ENCODE results near the gene OR7A5. TPM values are rescaled to one million over a fixed set of nuclear protein-coding genes. Genes with fewer than 3 reads are reported as not detected.
"Not testable (repeated sequence)": the region's sequence is repeated elsewhere in the genome, so short reads cannot be mapped to it uniquely, and the experiment has no call there.

Gene OR7A5
- total RNA-seq, 1 donor from 2014 or later = not detected

DNA sequence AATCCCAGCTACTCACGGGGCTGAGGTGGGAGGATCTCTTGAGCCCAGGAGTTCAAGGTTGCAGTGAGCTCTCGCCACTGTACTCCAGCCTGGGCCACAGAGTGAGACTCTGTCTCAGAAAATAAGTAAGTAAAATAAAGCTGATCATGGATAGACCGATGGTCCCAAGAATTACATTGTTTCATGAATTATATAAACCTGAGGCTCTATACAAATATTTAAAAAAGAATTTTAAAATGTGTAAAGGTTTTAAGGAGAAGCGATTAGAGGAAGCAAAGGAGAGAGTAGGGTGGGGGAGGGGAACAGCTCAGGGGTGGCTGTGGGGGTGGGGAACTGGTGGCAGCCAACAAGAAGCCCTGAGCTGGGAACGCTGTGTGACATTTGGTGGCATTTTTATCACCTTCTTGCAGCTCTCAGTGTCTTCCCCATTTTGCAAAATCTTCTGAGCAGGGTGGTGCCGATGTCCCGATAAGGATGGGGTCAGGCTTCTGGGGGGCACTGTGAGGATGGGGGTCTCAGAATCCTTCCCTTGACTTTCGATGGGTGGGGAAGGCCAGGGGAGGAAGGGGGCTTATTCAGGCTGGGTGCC is 51.5 kb downstream of the OR7A5 start:
- not testable (repeated sequence) for H3K4me3 Mint-ChIP-seq (ENCODE audit: unreplicated experiment); DNase-seq (ENCODE audit: low spot score); H3K27ac Mint-ChIP-seq (ENCODE audit: unreplicated experiment); H3K27me3 Mint-ChIP-seq (ENCODE audit: low read depth); H3K9me3 Mint-ChIP-seq (ENCODE audit: low read depth); H3K36me3 Mint-ChIP-seq (ENCODE audit: low read depth); H3K4me1 Mint-ChIP-seq (ENCODE audit: low read depth)

DNA sequence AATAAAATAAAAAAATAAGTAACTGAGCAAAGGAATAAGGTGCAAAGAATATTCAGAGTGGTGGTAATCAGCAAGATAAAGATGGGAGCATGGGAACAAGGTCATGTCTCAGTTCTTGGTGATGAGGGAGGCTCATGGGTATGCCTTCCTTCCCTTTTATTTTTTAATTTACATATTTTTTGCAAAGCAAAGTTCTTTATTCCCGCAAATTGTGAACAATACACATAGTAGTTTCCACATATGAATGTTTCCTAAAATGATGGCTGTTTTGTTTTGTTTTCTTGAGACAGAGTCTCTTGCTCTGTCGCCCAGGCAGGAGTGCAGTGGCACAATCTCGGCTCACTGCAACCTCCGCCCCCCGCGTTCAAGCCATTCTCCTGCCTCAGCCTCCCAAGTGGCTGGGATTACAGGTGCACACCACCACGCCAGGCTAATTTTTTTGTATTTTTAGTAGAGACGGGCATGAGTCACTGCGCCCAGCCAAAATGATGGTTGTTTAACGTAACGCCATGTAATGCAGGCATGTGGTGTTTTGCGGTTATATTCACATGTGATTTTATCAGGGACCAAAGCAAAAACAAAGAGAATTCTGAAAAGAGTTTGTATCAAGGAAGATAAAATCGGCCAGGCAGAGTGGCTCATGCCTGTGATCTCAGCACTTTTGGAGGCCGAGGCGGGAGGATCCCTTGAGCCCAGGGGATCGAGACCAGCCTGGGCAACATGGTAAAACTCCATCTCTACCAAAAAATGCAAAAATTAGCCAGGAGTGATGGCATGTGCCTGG is 52.2 kb downstream of the OR7A5 start:
- TF ChIP-seq, protein P1, sequence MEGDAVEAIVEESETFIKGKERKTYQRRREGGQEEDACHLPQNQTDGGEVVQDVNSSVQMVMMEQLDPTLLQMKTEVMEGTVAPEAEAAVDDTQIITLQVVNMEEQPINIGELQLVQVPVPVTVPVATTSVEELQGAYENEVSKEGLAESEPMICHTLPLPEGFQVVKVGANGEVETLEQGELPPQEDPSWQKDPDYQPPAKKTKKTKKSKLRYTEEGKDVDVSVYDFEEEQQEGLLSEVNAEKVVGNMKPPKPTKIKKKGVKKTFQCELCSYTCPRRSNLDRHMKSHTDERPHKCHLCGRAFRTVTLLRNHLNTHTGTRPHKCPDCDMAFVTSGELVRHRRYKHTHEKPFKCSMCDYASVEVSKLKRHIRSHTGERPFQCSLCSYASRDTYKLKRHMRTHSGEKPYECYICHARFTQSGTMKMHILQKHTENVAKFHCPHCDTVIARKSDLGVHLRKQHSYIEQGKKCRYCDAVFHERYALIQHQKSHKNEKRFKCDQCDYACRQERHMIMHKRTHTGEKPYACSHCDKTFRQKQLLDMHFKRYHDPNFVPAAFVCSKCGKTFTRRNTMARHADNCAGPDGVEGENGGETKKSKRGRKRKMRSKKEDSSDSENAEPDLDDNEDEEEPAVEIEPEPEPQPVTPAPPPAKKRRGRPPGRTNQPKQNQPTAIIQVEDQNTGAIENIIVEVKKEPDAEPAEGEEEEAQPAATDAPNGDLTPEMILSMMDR (IDR thresholded peaks at IDR 0.05) = no peak
- H3K36me3 Mint-ChIP-seq (ENCODE audit: low read depth) = no peaks in the 10 kb centered on the region
- no peak overlapping the region for H3K27ac Mint-ChIP-seq (ENCODE audit: unreplicated experiment)
- no peak for DNase-seq (ENCODE audit: low spot score)
- H3K4me3 Mint-ChIP-seq (ENCODE audit: unreplicated experiment) = no peak overlapping the region
- H3K27me3 Mint-ChIP-seq (ENCODE audit: low read depth) = peaks cover 2% of the 10 kb centered on the region
- H3K9me3 Mint-ChIP-seq (ENCODE audit: low read depth) = no peaks in the 10 kb centered on the region
- peaks cover 3% of the 10 kb centered on the region for H3K4me1 Mint-ChIP-seq (ENCODE audit: low read depth)

DNA sequence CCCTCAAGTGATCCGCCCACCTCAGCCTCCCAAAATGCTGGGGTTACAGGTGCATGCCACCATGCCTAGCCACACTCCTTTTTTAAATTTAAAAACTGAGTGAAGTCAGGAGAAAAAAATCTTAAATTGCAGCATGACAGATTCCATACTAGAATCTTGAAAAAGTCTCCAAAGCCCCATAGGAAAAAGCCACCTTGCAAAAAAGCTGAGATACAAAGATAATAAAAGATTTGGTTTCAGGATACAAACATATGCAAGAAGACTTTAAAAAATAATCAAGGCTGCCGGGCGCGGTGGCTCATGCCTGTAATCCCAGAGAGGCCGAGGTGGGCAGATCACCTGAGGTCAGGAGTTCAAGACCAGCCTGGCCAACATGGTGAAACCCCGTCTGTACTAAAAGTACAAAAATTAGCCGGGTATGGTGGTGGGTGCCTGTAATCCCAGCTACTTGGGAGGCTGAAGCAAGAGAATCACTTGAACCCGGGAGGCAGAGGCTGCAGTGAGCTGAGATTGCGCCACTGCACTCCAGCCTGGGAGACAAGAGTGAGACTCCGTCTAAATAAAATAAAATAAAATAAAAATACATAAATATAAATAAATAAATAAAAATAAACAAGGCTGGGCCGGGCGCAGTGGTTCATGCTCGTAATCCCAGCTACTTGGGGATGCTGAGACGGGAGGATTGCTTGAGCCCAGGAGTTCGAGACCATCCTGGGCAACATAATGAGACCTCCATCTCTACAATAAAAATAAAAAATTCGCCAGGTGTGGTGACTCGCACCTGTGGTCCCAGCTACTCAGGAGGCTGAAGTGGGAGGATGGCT is 53.1 kb downstream of the OR7A5 start:
- H3K4me3 Mint-ChIP-seq (ENCODE audit: unreplicated experiment); H3K27ac Mint-ChIP-seq (ENCODE audit: unreplicated experiment); H3K4me1 Mint-ChIP-seq (ENCODE audit: low read depth); H3K36me3 Mint-ChIP-seq (ENCODE audit: low read depth); H3K27me3 Mint-ChIP-seq (ENCODE audit: low read depth); DNase-seq (ENCODE audit: low spot score); H3K9me3 Mint-ChIP-seq (ENCODE audit: low read depth): not testable (repeated sequence)

DNA sequence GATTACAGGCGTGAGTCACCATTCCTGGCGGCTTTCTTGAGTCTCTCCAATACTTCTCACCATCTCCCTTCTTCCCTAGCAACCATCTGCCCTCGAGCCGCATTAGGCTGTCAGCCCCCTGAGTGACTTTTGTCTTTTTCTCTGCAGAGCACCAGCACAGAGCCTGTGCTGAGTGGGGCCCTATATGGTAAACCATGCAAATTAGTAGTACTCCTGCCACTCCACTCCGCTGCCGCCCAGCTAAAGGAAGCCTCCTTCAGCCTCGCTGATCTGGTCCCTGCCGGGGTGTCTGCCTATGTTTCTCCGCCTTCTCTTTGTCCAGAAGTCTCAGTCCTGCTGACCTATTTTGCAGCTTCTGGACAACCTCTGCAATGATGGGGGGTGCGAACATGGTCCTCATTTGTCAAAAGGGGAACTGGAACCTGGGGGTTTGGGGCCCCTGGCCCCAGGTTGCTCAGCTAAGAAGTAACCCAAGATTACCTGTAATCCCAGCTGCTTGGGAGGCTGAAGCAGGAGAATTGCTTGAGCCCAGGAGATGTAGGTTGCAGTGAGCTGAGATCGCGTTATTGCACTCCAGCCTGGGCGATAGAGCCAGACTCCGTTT is 54.3 kb downstream of the OR7A5 start:
- H3K36me3 Mint-ChIP-seq (ENCODE audit: low read depth); H3K9me3 Mint-ChIP-seq (ENCODE audit: low read depth); H3K27ac Mint-ChIP-seq (ENCODE audit: unreplicated experiment); H3K4me1 Mint-ChIP-seq (ENCODE audit: low read depth); H3K27me3 Mint-ChIP-seq (ENCODE audit: low read depth); DNase-seq (ENCODE audit: low spot score); H3K4me3 Mint-ChIP-seq (ENCODE audit: unreplicated experiment): not testable (repeated sequence)

DNA sequence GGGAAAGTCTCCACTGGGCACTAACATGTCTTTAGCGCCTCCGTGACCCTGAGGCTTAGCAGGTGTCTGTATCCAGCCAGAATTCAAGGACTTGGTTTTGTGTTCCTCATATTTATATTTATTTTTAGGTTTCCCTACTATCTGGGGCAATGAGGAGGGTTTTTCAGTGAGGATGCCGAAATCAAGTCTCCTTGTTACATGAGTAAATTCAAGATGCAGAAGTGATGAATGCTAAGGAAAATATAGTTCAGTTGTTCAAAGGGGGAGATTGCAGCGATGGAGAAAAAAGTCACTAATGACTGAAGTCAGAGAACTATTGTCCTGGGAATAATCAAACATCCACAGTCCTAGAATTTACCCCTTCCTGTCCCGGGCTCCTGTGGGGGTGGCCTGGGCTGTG is 55.8 kb downstream of the OR7A5 start:
- peaks cover 3% of the 10 kb centered on the region for H3K27me3 Mint-ChIP-seq (ENCODE audit: low read depth)
- H3K9me3 Mint-ChIP-seq (ENCODE audit: low read depth) = no peaks in the 10 kb centered on the region
- TF ChIP-seq, protein P1 (IDR thresholded peaks at IDR 0.05) = no peak
- no peak for DNase-seq (ENCODE audit: low spot score)
- no peaks in the 10 kb centered on the region for H3K4me1 Mint-ChIP-seq (ENCODE audit: low read depth)
- no peak overlapping the region for H3K4me3 Mint-ChIP-seq (ENCODE audit: unreplicated experiment)
- H3K27ac Mint-ChIP-seq (ENCODE audit: unreplicated experiment) = no peak overlapping the region
- H3K36me3 Mint-ChIP-seq (ENCODE audit: low read depth) = no peaks in the 10 kb centered on the region

DNA sequence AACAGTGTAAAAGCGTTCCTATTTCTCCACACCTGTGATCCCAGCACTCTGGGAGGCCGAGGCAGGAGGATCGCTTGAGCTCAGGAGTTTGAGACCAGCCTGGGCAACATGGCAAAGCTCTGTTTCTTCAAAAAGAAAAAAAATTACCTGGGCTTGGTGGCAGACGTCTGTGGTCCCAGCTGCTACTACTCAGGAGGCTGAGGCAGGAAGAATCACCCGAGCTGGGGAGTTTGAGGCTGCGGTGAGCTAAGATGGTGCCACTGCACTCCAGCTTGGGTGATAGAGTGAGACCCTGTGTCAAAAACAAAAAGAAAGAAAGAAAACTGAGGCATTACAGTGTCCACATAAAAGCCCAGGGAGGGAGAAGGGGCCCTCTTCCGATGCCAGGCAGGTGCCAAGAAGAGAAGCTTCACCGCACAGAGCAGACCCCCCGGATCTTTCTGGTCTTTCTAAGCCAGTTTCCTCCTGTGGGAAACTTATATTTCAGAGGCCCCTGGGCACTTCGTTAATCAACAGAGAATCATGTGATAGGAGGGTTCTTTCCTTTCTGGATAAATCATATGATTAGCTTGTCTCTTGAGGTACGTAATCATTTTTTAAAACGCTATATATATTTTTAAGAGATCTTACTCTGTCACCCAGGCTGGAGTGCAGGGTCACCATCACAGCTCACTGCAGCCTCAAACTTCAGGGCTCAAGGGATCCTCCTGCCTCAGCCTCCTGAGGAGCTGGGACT is 56.7 kb downstream of the OR7A5 start, which contains the start of gene ADGRE2:
TSS of gene ADGRE2 (minus strand) at position 451 of the 736 bp plus-strand sequence. CDS start 1,804 bp downstream, outside the sequence.
- not testable (repeated sequence) for H3K9me3 Mint-ChIP-seq (ENCODE audit: low read depth); H3K27ac Mint-ChIP-seq (ENCODE audit: unreplicated experiment); H3K4me1 Mint-ChIP-seq (ENCODE audit: low read depth); H3K4me3 Mint-ChIP-seq (ENCODE audit: unreplicated experiment); H3K36me3 Mint-ChIP-seq (ENCODE audit: low read depth); H3K27me3 Mint-ChIP-seq (ENCODE audit: low read depth); DNase-seq (ENCODE audit: low spot score)

DNA sequence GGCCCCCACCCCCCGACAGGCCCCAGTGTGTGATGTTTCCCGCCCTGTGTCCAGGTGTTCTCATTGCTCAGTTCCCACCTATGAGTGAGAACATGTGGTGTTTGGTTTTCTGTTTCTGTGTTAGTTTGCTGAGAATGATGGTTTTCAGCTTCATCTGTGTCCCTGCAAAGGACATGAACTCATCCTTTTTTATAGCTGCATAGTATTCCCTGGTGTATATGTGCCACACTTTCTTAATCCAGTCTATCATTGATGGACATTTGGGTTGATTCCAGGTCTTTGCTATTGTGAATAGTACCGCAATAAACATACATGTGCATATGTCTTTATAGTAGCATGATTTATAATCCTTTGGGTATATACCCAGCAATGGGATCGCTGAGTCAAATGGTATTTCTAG is 57.3 kb downstream of the OR7A5 start:
- H3K36me3 Mint-ChIP-seq (ENCODE audit: low read depth); H3K27ac Mint-ChIP-seq (ENCODE audit: unreplicated experiment); H3K27me3 Mint-ChIP-seq (ENCODE audit: low read depth); H3K4me1 Mint-ChIP-seq (ENCODE audit: low read depth); H3K4me3 Mint-ChIP-seq (ENCODE audit: unreplicated experiment); DNase-seq (ENCODE audit: low spot score); H3K9me3 Mint-ChIP-seq (ENCODE audit: low read depth): not testable (repeated sequence)

All from chondrocyte (in vitro differentiated cells).